HG03135 (cell line): ENCODE data around the gene ZNF587.
"Not testable (repeated sequence)": the region's sequence is repeated elsewhere in the genome, so short reads cannot be mapped to it uniquely, and the experiment has no call there.

Experiments
- ATAC-seq: cut with Tn5 transposase; IDR thresholded peaks from one replicate; pipeline ENCODE4 v1.9.1; 2021; ENCODE audit warnings: mild to moderate bottlenecking, moderate library complexity; ENCODE audit not compliant: unreplicated experiment

ZNF587 gene

DNA sequence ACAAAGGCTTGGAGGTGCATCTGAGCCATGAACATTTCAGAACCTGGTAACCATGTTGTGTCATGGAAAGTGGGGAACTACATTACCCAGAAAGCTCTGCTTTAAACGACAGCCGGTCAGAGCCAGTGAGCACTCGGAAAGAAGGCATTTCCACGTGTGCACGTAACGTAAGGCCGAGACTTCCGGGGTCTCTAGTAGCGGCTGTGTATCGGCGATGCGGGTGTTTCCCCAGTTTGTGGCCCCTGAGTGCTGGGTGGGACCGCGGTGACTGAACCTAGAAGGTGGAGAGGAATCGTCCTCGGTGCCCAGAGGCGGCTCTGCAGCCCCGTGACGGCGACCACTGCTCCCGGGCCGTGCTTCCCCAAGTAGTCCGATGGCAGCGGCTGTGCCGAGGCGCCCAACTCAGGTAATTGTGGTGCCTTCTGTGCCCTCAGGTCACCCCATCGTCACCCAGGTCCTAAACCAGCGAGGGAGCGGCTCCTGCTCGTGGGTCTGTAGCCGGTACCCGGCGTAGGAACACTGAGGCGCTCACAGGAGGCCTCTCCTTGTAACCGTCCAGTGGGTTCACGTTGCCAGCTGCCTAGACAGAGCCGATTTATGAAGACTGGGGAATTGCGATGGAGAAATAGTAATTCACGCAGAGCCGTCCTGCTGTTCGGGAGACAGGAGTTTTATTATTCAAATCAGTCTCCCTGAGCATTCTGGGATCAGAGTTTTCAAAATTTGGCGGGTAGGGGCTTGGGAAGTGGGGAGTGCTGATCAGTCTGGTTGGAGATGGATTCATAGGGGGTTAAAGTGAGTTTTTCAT, at the start of gene ZNF587:
TSS of gene ZNF587 (plus strand) at position 194 of the 808 bp plus-strand sequence. CDS start at position 374, 180 bp downstream.
- ATAC-seq: peak; percentile 95

DNA sequence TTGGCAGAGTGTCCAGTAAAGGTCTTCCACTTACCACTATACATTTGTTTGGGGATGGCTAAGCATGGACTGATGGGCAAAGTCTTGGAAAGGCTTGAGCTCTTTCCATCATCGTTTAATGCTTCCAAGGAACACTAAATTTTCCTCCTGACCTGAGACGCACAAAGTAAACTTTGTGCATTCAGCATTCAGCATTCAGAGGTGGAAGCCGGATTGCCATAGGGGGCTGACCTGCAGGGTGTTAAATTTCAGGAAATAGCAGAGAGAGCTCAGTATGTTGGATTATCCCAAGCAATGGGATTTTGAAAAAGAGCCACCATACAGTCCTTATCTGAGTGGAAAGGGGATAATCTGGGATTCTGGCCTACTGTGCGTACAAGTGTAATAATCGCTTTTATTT, 49.0 kb upstream of the ZNF587 start:
- no peak for ATAC-seq

DNA sequence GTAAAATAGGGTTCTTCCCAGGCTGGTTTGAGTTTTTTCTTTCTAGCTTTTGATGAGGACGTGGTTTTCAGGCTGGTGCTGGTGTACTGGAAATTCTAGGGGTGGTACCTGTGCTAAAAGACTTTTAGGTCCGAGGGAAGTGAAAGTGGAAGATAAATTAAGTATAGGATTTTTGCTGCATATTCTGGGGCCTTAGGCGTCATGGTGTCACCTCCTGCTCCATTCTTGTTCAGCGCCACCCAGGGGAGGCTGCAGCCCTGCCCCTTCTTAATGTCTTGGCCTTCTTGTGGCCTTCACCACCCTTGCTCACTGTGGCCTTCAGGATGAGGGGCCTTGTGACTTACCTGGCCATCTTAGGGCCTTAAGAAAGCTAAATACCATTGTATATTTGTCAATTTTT, 47.4 kb upstream of the ZNF587 start:
- ATAC-seq: no peak

DNA sequence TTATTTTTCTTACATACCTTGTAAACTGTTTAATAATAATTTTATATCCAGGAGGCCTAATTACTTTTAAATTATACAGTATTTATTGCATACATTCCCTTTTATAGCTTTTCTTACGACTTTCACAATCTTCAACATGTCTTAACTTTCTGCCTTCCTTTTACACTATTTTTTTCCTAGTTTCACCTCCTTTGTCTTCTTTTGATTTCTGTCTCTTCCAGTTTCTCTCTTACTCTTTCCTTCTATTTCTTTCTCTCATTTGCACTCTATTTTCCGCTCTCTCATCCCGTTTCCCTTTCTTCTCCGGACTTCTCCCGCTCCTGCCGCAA, 46.4 kb upstream of the ZNF587 start:
- ATAC-seq: no peak

DNA sequence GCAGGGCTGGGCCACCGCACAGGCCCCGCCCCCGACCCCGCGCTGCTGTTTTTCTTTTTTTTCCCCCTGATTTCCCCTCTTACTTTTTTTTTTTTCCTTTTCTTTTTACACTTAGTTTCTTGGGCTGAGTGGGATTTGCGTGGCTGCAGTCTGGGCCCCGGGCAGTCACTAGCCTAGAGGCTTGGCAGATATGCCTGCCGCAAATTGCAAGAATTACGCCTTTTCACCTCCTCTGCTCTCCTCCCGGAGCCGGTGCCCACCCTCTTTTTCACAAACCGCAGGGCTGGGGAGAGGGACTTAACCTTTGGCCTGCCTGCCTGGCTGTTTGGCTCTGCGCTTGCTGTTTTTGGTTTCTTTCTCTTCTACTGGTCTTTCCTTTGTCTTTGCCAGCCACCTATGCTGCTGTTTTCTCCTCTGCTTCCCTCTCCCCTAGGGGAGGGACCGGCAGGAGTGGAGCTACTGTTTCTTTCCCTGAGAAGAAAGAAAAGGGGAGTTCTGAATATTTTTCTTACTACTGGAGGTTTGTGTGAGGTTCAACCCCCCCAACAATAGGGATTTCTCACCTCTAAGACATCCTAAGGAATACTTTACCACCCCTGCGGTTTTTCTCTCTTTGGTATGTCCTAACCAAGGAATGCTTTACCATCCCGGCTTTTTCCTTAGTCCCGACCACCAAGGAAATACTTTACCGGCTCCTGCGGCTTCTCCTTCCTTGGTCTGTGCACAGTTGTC, 45.9 kb upstream of the ZNF587 start:
- ATAC-seq: no peak

DNA sequence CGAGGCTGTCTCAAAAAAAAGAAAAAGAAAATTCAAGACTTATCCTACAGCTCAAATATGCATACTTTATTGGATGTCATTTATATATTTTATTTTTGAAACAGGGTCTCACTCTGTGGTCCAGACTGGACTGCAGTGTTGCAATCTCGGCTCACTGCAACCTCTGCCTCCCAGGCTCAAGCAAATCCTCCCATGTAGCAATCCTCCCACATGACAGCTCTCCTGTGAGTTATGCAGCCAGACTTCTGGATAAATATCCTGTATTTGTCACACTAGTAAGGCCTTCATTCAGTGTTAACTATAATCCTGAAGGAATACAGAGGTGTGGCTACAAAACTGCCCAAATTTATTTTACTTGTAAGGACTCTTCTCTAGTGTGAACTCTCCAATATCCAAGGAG, 42.1 kb upstream of the ZNF587 start:
- no peak for ATAC-seq

DNA sequence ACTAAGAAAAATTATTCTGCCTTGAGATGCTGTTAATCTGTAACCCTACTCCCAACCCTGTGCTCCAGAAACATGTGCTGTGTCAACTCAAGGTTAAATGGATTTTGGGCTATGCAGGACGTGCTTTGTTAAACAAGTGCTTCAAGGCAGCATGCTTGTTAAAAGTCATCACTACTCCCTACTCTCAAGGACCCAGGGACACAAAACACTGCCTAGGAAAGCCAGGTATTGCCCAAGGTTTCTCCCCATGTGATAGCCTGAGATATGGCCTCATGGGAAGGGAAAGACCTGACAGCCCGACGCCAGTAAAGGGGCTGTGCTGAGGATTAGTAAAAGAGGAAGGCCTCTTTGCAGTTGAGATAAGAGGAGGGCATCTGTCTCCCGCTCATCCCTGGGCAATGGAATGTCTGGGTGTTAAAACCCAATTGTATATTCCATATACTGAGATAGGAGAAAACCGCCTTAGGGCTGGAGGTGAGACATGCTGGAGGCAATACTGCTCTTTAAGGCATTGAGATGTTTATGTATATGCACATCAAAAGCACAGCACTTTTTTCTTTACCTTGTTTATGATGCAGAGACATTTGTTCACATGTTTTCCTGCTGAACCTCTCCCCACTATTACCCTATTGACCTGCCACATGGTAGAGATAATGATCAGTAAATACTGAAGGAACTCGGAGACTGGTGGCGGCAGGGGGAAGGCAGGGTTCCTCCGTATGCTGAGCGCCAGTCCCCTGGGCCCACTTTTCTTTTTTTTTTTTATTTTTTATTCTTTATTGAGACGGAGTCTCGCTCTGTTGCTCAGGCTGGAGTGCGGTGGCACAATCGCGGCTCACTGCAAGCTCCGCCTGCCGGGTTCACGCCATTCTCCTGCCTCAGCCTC, 39.0 kb upstream of the ZNF587 start:
- not testable (repeated sequence) for ATAC-seq

DNA sequence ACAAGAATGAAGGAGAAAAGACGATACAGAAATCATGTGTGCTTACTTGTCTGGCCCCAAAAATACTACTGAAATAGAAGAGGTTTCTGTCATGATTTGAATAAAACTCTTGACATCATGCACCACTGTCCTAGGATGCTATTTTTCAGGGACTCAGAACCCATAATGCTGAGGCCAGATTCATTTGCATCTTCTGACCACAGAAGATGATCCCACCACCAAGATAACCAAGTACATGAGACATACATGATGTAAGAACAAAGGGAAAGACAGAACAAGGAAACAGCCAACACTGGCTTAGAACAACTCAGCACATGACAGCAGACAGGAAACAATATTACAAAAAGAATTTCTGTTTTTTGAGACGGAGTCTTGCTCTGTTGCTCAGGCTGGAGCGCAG, 37.4 kb upstream of the ZNF587 start:
- no peak for ATAC-seq

DNA sequence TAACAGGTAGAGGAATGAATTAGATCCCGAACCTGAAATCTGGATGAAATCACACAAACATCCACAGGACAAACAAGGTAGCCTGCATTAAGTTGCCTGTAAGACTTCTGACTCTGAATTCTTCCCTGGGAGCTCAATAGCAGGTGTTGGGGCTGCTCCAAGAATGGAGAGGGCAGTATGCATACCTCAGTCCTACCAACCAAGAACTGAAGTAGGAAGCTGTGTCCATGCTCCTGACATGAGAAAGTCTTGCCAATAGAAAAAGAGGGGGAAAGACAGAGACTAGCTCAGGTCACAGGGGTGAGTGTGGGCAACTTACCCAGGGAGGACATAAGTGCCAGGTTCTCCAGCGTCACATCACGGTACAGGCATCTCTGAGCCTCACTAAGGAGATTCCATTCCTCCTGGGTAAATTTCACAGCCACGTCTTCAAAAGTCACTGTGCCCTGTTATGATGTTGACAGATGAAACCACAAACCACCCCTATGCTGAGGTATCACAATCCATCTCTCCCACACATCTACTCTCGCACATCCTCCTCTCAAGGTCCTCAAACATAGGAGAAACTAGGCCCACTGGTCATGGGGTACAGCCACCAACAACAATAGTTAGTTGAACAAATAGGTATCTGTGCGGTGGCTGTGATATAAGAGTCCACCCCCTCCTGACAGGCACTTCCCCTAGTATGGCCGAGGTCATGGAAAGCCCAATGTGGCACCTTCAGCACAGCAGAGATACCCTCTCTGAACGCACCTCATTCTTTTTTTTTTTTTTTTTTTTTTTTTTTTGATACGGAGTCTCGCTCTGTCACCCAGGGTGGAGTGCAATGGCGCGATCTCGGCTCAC, 36.5 kb upstream of the ZNF587 start:
- not testable (repeated sequence) for ATAC-seq

DNA sequence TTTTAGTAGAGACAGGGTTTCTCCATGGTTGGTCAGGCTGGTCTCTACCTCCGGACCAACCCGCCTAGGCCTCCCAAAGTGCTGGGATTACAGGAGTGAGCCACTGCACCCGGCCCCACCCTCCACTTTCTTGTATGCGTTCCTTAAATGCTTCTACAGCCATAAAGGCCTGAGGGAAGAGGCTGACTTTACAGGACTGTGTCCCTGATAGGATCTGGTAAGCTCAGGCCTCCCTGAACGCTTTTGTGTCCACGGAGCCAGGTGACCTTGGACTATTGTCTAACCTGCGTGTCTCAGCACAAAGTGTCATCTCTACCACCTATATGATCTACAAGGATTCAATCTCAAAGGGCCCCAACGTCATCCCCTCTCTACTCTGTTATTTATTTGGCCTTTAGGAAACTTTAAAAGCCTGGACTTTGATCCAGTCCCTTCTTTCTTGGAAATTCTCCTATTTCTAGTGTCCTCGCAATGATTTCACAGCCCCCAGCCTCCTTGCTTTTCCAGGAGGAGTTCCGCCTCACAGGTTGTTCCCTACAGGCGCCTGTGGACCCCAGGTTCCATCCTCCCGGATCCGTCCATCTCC, 35.6 kb upstream of the ZNF587 start:
- no peak for ATAC-seq

DNA sequence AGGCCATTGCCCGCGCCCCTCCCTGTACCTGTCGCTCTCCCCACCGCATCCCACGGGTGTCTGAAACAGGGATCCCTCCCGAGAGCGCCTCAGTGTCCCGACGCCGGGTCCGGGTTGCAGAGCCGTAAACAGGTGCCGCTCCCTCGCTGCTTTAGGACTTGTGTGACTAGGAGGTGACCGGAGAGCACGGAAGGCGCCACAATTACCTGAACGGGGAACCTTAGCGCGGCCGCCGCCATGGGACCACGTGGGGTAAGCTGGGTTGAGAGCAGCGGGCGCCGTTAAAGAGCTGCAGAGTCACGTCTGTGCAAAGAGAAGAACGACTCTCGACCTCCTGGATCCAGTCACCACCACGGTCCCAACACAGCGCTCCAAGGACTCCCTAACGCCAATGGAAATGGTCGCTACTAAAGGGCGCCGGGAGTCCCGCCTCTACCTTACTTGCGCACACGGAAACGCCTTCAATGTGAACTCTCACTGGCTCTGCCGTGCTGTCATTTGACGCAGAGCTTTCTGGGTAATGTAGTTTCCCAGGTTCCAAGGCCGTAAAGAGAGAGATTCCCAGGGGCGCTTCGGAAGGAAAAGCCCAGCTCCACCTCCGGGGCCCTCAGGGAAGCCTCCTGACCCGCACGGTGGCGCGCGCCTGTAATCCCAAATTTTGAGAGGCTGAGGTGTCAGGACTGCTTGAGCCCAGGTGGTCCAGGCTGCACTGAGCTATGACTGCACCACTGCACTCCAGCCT, 35.0 kb upstream of the ZNF587 start, which contains the start of gene ZNF552:
TSS of gene ZNF552 (minus strand) at position 409 of the 742 bp plus-strand sequence. CDS start at position 239, 170 bp downstream.
- ATAC-seq: peak; percentile 69

DNA sequence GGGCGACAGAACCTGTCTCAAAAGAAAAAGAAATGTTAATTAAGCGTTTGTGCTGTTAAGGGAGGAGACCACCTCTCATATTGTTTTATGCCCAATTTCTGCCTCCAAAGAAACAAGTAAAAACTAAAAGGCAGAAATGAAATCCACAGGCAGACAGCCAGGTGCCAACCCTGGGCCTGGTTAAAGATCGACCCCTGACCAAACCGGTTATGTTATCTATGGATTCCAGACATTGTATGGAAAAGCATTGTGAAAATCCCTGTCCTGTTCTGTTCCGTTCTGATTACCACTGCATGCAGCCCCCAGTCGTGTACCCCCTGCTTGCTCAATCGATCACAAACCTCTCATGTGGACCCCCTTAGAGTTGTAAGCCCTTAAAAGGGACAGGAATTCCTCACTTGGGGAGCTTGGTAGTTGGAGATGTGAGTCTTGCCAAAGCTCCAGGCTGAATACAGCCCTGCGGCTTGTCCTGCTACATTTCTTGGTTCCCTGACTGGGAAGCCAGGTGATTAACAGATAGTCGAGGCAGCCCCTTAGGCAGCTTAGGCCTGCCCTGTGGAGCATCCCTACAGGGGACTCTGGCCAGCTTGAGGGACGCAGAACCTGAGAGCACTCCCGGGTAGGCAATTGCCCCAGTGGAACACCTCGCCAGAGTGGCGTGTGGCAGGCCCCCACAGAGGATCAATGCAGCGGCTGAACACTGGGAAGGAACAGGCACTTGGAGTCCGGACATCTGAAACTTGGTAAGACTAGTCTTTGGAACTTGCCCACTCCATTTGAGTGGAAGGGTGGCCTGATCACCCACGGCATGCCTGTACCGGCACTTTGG, 34.2 kb upstream of the ZNF587 start:
- ATAC-seq: no peak

DNA sequence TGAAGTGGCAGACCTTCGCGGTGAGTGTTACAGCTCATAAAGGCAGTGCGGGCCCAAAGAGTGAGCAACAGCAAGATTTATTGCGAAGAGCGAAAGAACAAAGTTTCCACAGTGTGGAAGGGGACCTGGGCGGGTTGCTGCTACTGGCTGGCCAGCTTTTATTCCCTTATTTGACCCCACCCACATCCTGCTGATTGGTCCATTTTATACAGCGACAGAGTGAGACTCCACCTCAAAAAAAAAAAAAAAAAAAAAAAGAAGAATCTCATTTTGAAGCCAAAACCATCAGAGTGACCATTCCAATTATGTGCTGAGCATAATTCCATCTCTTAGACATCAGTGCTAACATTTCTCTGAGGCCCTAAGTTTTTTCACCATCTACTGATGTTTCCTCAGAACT, 33.0 kb upstream of the ZNF587 start:
- ATAC-seq: no peak

DNA sequence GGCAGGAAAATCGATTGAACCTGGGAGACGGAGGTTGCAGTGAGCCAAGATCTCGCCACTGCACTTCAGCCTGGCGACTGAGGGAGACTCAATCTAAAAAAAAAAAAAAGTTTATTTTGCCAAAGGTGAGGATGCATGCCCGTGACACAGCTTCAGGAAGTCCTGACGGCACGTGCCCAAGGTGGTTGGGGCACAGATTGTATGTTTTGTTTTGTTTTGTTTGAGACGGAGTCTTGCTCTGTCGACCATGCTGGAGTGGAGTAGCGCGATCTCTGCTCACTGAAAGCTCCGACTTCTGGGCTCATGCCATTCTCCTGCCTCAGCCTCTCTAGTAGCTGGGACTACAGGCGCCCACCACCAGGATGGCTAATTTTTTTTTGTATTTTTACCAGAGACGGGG, 31.7 kb upstream of the ZNF587 start:
- ATAC-seq: no peak

DNA sequence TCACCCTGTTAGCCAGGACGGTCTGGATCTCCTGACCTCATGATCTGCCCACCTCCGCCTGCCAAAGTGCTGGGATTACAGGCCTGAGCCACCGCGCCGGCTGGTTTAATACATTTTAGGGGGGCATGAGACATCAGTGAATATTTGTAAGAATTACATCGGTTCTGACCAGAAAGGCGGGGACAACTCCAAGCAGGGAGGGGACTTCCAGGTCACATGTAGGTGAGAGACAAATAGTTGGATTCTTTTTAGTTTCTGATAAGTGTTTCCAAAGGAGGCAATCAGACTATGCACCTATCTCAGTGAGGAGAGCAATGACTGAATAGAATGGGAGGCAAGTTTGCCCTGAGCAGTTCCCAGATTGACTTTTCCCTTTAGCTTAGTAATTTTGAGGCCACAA, 31.3 kb upstream of the ZNF587 start:
- ATAC-seq: no peak

DNA sequence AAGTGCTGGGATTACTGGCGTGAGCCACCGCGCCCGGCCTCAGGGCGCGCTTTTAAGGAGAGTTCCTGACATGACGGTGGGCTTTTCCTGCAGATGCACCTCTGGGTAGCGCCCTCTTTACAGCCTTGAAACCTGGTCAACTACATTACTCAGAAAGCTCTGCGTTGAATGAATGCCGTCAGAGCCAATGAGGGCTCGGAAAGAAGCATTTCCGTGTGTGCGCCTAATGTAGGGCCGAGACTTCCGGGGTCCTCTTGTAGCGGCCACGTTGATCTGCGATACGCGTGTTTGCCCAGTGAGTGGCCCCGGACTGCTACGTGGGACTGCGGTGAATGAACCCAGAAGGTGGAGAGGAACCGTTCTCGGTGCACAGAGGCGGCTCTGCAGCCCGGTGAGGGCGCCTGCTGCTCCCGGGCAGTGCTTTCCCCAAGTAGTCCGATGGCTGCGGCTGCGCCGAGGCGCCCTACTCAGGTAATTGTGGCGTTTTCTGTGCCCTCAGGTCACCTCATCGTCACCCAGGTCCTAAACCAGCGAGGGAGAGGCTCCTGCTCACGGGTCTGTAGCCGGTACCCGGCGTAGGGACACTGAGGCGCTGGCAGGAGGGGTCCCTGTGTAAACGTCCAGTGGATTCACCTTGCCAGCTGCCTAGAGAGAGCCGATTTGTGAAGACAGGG, 30.0 kb upstream of the ZNF587 start:
- ATAC-seq: peak; percentile 85

DNA sequence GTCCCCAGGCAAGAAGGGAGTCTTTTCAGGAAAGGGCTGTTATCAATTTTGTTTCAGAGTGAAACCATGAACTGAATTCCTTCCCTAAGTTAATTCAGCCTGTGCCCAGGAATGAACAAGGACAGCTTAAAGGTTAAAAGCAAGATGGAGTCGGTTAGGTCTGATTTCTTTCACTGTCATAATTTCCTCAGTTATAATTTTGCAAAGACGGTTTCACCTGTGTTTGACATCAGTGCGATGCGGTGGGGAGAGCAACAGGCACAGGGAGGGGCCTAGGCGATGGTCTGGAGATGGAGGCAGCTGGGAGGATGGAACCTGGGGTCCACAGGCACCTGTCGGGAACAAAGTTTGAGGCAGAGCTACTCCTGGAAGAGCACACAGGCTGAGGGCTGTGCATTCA, 29.1 kb upstream of the ZNF587 start:
- no peak for ATAC-seq

DNA sequence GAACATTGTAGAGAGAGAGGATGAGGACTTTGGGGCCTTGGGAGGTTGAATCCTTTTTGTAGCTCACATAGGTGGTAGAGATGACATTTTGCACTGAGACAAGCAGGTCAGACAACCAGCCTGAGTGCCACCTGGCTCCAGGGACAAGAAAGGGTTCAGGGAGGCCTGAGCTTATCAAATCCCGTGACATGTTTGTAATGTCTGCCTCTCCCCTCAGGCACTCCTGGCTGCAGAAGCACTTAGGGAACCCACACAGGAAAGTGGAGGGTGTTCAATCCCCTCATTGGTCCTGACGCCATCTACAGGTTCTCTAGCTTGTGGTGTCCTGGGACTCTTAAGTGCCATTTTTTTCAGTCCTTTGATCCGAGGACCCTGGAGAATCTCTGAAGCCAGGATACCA, 28.6 kb upstream of the ZNF587 start:
- ATAC-seq: not testable (repeated sequence)
